HepG2 (cell line): Measurements from ENCODE around the gene PNKD. TPM values are rescaled to one million over a fixed set of nuclear protein-coding genes. Genes with fewer than 3 reads are reported as not detected.
A peak's percentile ranks its signal among the peaks of the same experiment; 100 is the strongest.

Experiments used
- AHR ChIP-seq: IDR thresholded peaks from 2 replicates; pipeline ENCODE4 v1.6.1; 2018; ENCODE audit warnings: missing genetic modification reagents, missing compliant biosample characterization
- ARNT2 ChIP-seq: sonication (generic); formaldehyde crosslinking; IDR thresholded peaks from 2 replicates; pipeline ENCODE4 v1.8.0; 2022; ENCODE audit warnings: mild to moderate bottlenecking, low read depth, missing genetic modification reagents, moderate library complexity
- ETV6 ChIP-seq: sonication (generic); formaldehyde crosslinking; conservative IDR thresholded peaks from 2 replicates; pipeline ENCODE4 v1.4.0; 2020; ENCODE audit warnings: missing genetic modification reagents
- FOXC1 ChIP-seq: sonication (generic); formaldehyde crosslinking; IDR thresholded peaks from 2 replicates; pipeline ENCODE4 v1.8.0; 2022; ENCODE audit warnings: mild to moderate bottlenecking, missing genetic modification reagents, borderline replicate concordance
- HNF1B ChIP-seq: sonication (generic); formaldehyde crosslinking; IDR thresholded peaks from 2 replicates; pipeline ENCODE4 v1.5.1; 2020; ENCODE audit warnings: mild to moderate bottlenecking, moderate library complexity, missing genetic modification reagents
- NKX3-1 ChIP-seq: sonication (generic); formaldehyde crosslinking; IDR thresholded peaks from 2 replicates; pipeline ENCODE4 v1.5.0; 2020; ENCODE audit warnings: missing genetic modification reagents
- PRDM15 ChIP-seq: sonication (generic); formaldehyde crosslinking; IDR thresholded peaks from 2 replicates; pipeline ENCODE4 v1.4.0; 2020; ENCODE audit warnings: missing genetic modification reagents
- SAFB2 ChIP-seq: sonication (generic); formaldehyde crosslinking; IDR thresholded peaks from 2 replicates; pipeline ENCODE4 v1.5.1; 2020; ENCODE audit warnings: missing genetic modification reagents, low read depth, mild to moderate bottlenecking, borderline replicate concordance
- SNAPC5 ChIP-seq: sonication (generic); formaldehyde crosslinking; IDR thresholded peaks from 2 replicates; pipeline ENCODE4 v1.8.1; 2023; ENCODE audit warnings: mild to moderate bottlenecking, missing genetic modification reagents, borderline replicate concordance
- SRF ChIP-seq: IDR thresholded peaks from 2 replicates; pipeline ENCODE4 v1.6.1; 2011; ENCODE audit warnings: mild to moderate bottlenecking, low read depth, low read length, moderate library complexity
- SRY ChIP-seq: sonication (generic); formaldehyde crosslinking; IDR thresholded peaks from 2 replicates; pipeline ENCODE4 v1.8.0; 2022; ENCODE audit warnings: mild to moderate bottlenecking, missing genetic modification reagents
- YY1 ChIP-seq: IDR thresholded peaks from 2 replicates; pipeline ENCODE4 v1.6.1; 2011; ENCODE audit warnings: low read length, low read depth, moderate library complexity, mild to moderate bottlenecking; ENCODE audit not compliant: insufficient read depth, insufficient replicate concordance
- ZC3H13 ChIP-seq: sonication (generic); formaldehyde crosslinking; IDR thresholded peaks from 2 replicates; pipeline ENCODE4 v1.8.1; 2023; ENCODE audit warnings: mild to moderate bottlenecking, missing genetic modification reagents, moderate library complexity
- ZFP91 ChIP-seq: sonication (generic); formaldehyde crosslinking; IDR thresholded peaks from 2 replicates; pipeline ENCODE4 v1.9.0; 2022; ENCODE audit warnings: missing genetic modification reagents, mild to moderate bottlenecking, borderline replicate concordance
- ZNF253 ChIP-seq: sonication (generic); formaldehyde crosslinking; IDR thresholded peaks from 2 replicates; pipeline ENCODE4 v1.8.0; 2022; ENCODE audit warnings: mild to moderate bottlenecking, missing genetic modification reagents, borderline replicate concordance
- ZNF468 ChIP-seq: sonication (generic); formaldehyde crosslinking; IDR thresholded peaks from 2 replicates; pipeline ENCODE4 v1.8.0; 2022; ENCODE audit warnings: mild to moderate bottlenecking, moderate library complexity, missing genetic modification reagents
- ZNF557 ChIP-seq: sonication (generic); formaldehyde crosslinking; IDR thresholded peaks from 2 replicates; pipeline ENCODE4 v1.4.0; 2020; ENCODE audit warnings: missing genetic modification reagents
- ZNF562 ChIP-seq: sonication (generic); formaldehyde crosslinking; IDR thresholded peaks from 2 replicates; pipeline ENCODE4 v1.8.0; 2022; ENCODE audit warnings: missing genetic modification reagents, borderline replicate concordance
- ZNF672 ChIP-seq: sonication (generic); formaldehyde crosslinking; IDR thresholded peaks from 2 replicates; pipeline ENCODE4 v1.8.1; 2022; ENCODE audit warnings: missing genetic modification reagents
- ZNF776 ChIP-seq: sonication (generic); formaldehyde crosslinking; IDR thresholded peaks from 2 replicates; pipeline ENCODE4 v1.4.0; 2020; ENCODE audit warnings: mild to moderate bottlenecking, missing genetic modification reagents
- ZNF891 ChIP-seq: sonication (generic); formaldehyde crosslinking; IDR thresholded peaks from 2 replicates; pipeline ENCODE4 v1.5.0; 2020; ENCODE audit warnings: mild to moderate bottlenecking, missing genetic modification reagents
- polyA plus RNA-seq, 8 experiments: library from polyadenylated mRNA; depleted of rRNA in 3 of 8; stranded (reverse) in 7 of 8; unstranded in 1 of 8; fragments of >200 nt; fragmentation: Illumina TruSeq in 4 of 8; extraction: Trizol in 4 of 8; gene quantifications; 2 replicates each; pipeline versions ENCODE4 v1.2.1 to v1.2.3, GENCODE V29; 2011 to 2016; ENCODE audit warnings: low read depth in 4 of 8, missing spikeins in 1 of 8, mixed read lengths in 1 of 8; ENCODE audit not compliant: insufficient read depth in 1 of 8
- total RNA-seq, 5 experiments: library from RNA; depleted of rRNA; stranded (reverse); fragments of >200 nt; fragmentation: Illumina TruSeq; extraction: Trizol; gene quantifications; 2 replicates each; pipeline ENCODE4 v1.2.3, GENCODE V29; 2016; ENCODE audit warnings: low read depth in 1 of 5

PNKD gene
- total and polyA plus RNA-seq, 2 of the 13 experiments (the other 11 are each of a cell fraction or from before 2014, with no cell fraction given): 55.9 to 80.4 TPM

GRCh38 chr2:218386505-218387368, 116.4 kb downstream of the PNKD start (continued):
- TF ChIP-seq SNAPC5: no peak
- no peak for TF ChIP-seq PRDM15
- no peak for TF ChIP-seq ZNF672 (CRISPR knock-in tag)
- no peak; the same call in 1 of the 2 replicates for TF ChIP-seq ZFP91 (CRISPR knock-in tag)
- TF ChIP-seq HNF1B: peak; percentile 54
- TF ChIP-seq ZNF562 (CRISPR knock-in tag): no peak
- peak; percentile 68; the same call in 1 of the 2 replicates for TF ChIP-seq ZNF891
- no peak for TF ChIP-seq ARNT2 (CRISPR knock-in tag)
- no peak for TF ChIP-seq ETV6 (CRISPR knock-in tag)
- no peak; the same call in 1 of the 2 replicates for TF ChIP-seq AHR
- TF ChIP-seq ZNF468 (CRISPR knock-in tag): no peak
- no peak for TF ChIP-seq NKX3-1 (CRISPR knock-in tag)
- 0 out of 2 replicates have a peak, but pooled peaks have one; percentile 70 for TF ChIP-seq SRY
- no peak for TF ChIP-seq SRF
- no peak for TF ChIP-seq SAFB2
- no peak for TF ChIP-seq ZNF557 (CRISPR knock-in tag)
- TF ChIP-seq ZNF253 (CRISPR knock-in tag): 0 out of 2 replicates have a peak, but pooled peaks have one; percentile 58
- TF ChIP-seq FOXC1 (CRISPR knock-in tag): 0 out of 2 replicates have a peak, but pooled peaks have one; percentile 52
- no peak for TF ChIP-seq ZNF776 (CRISPR knock-in tag)
- TF ChIP-seq ZC3H13: no peak
- no peak for TF ChIP-seq YY1
